Kasumi-1 (cell line): ENCODE data around the gene SLC10A7.

Source experiments
- DNase-seq, 2 experiments: peaks; one replicate each; lab custom pipeline; 2025; lab: John Stamatoyannopoulos, UW

Gene SLC10A7, protein sequence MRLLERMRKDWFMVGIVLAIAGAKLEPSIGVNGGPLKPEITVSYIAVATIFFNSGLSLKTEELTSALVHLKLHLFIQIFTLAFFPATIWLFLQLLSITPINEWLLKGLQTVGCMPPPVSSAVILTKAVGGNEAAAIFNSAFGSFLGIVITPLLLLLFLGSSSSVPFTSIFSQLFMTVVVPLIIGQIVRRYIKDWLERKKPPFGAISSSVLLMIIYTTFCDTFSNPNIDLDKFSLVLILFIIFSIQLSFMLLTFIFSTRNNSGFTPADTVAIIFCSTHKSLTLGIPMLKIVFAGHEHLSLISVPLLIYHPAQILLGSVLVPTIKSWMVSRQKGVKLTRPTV

DNA sequence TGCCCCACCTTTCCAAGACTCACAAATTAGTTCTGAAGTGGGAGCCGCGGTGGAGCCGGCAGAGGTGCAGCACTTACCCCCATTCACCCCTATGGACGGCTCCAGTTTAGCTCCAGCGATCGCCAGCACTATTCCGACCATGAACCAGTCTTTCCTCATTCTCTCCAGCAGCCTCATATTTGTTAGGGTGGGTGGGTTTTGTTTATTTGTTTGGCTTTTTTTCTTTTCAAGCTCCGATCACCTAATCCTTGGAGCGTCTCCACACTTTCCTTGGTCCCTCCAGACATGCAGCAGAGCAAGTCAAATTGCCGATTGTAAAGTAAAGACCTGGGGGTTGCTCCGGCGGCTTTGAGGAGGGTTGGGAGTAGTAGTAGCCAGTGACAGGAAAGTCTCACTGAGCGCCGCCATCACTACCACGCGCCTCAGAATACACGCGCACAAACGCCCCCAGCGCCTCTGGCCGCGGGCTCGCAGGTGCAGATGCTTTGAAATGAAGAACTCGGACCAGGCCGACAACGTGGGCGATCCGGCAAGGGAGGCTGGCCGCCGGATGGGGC is at the start of gene SLC10A7:
SLC10A7 (minus strand) TSS at position 400 of the 557 bp plus-strand sequence; CDS start at position 177, 223 bp downstream.
- peak; percentile 69 to 72 for DNase-seq

- no peak for DNase-seq
These were observed 45.7 kb upstream of the SLC10A7 start for GRCh38 chr4:146567396-146567795.

- no peak for DNase-seq
These were observed 42.8 kb upstream of the SLC10A7 start for GRCh38 chr4:146564492-146564891.

GRCh38 chr4:146550161-146550560 is 28.4 kb upstream of the SLC10A7 start:
- peak; percentile 38 to 47 for DNase-seq

GRCh38 chr4:146548443-146548842 is 26.7 kb upstream of the SLC10A7 start:
- no peak for DNase-seq

GRCh38 chr4:146545102-146545501 is 23.4 kb upstream of the SLC10A7 start:
- DNase-seq = peak in 1 of 2 experiments; percentile 2

GRCh38 chr4:146534178-146534577 is 12.4 kb upstream of the SLC10A7 start:
- DNase-seq = no peak

DNA sequence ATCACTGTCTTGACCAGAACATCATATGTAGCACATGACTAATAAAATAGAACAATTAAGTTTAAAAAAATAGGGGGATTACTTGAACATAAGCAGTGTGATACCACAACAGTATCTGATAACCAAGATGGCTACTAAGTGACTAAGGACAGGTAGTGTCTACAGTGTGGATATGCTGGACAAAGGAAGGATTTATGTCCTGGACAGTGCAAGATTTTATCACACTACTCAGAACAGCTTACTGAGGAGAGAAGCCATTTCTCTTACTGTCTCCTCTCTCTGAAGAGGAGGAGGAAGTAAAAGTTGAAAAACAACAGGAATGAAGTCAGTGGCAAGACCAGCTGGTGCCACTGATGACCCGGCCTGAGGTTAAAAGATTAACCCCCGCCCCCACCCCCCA is 4.0 kb upstream of the SLC10A7 start:
- DNase-seq = no peak

DNA sequence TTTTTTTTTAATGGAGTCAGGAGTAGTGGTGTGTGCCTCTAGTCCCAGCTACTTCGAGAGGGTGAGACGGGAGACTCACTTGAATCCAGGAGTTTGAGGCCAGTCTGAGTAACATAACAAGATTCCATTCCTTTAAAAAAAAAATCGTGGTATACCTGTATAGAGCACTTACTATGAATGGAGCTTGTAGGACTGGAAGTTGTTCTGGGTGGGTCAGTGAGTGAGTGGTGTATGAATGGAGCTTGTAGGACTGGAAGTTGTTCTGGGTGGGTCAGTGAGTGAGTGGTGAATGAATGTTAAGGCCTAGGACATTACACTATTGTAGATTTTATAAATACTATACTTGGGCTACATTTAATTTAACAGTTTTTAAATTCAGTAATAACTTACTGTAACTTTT is 2.9 kb upstream of the SLC10A7 start:
- DNase-seq = no peak

DNA sequence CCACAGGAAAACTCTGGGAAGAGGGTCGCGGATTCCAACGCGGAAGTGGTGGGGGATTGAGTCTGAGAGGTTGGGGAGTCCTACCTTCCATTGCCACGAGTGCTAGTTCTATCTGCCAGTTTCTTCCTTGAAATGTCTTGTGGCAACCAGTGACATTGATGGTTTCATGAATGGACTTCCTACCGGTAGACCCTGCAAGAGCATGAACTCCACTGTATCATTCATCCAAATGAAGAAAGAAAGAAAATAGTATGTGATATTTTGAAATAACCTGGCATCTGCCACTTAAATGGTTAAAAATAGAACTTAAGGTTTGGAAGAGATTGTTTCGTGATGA is 1.1 kb upstream of the SLC10A7 start:
- DNase-seq = peak; percentile 36 to 46

DNA sequence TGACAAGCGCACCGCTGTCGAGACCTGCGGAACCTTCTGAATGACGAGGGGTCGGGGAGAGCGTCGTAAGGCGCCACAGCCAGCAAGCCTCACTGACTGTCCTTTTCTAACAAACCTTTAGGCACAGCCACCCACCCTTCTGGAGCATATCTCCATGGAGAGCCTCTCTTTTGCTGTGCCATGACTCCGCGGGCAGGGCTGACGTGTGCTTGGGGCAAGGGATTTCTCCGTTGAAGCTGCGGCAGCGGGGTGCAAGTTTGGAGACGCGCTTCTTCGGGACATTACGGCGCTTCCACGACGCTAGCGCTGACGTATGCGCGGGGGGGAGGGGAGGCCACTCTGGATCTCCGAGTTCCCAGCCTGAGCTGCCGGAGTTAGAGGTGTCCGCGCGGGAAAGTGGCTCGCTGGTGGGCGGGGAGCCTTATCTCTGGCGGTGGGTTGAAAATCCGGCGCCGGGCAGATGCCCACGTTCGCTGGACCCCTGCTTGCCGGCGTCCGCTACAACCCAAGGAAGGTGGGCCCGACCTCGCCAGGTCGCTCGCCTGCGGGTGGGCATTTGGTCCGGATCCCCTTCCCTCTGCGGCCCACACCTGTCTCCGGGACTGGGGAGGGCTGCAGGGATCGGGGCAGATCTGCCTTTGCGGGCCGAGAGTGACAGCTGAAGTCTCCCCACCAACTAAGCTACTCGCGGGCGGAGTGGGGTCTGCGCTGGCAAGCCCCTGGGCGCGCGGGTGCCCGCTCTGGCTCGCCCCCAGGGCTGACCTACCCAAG is 543 bp upstream of the SLC10A7 start:
- DNase-seq = peak; percentile 77 to 79

DNA sequence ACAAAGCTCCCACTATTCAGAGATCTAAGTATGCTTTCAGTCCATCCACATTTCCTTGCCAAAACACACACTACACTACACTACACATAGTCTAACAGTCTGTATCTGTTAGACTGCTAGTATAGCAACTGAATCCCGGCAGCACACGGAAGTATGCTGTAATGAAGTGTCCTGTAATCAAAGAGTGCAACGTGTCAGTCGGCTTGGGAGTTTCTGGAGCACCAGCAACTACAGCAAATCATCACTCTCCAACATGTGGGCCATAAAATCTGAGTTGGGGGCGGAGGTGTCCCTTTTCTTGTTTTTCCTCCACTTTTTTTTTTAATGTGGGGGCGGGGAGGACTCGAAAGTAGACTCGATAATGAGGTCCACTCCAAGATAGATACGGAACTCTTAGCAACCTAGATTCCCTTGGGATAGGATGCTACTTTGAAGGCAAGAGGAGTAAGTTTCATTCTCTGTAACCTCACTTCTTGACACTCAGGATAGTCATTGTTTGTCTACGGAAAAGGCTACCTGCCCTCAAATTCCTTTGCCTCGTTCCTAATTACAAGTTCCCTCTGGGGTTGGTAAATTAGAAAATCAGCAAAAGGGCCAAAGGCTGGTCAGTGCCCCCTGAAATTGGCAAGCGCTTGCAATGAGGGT is 722 bp downstream of the SLC10A7 start:
- DNase-seq = peak; percentile 48 to 60

GRCh38 chr4:146514651-146515357 is 6.9 kb downstream of the SLC10A7 start:
- no peak for DNase-seq

- DNase-seq = no peak
These were observed 8.2 kb downstream of the SLC10A7 start for GRCh38 chr4:146513548-146513947.

DNA sequence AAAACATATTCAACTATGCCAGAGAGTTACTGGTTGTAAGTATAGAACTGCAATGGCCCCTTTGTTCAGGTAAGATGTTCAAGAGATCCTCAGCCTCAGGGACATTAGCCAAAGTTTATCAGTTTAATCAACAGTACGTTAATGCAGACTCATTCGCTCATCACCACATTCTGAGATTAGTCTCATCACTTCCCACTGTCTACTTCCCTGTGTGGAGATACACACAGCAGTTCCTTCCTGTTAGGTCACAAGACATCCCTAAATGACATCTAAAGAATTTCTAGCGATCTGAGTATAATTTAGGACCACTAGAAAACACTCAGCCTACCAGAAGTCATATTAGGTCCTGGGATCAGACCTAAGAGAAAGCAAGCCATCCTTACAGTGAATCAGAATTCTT is 10.4 kb downstream of the SLC10A7 start:
- peak; percentile 6 to 25 for DNase-seq

- peak; percentile 3 to 12 for DNase-seq
These were observed 10.8 kb downstream of the SLC10A7 start for GRCh38 chr4:146510942-146511341.

- no peak for DNase-seq
These were observed 13.4 kb downstream of the SLC10A7 start for GRCh38 chr4:146508229-146508939.

DNA sequence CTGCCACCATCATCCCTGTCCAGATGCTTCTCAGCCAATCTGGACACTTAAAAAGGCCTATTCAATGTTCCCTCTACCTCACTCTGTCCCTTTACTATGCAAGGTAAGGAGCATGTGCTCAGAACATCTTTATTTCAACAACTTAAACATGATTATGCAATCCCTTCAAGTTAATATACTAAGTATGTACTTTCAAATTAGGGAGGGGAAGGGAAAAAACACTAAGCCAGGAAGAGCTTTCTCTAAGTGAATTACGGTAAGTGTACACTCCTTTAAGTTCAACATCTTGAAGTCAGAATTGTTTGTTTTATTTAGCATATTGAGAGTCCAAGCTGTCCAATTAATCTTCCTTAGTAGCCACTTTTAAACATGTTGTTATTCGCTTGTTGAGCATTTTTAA is 14.1 kb downstream of the SLC10A7 start:
- no peak for DNase-seq

DNA sequence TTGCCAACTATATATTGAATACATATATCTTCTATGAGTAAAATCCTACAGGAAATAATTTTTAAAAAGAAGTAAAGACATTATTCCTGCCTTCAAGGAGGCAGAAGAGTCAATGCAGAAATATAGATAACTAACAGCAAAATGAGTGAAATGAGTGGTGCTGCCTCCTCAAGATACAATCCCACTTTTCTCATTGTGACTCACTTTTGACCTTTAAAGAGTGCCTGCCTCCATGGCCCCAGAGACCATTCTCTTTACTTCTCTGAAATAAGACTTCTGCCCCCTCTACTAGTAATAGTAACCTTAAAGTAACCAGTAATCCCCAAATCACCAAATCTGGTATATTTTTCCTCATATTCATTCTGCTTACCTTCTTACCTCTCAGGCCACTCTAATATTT is 15.5 kb downstream of the SLC10A7 start:
- no peak for DNase-seq

DNA sequence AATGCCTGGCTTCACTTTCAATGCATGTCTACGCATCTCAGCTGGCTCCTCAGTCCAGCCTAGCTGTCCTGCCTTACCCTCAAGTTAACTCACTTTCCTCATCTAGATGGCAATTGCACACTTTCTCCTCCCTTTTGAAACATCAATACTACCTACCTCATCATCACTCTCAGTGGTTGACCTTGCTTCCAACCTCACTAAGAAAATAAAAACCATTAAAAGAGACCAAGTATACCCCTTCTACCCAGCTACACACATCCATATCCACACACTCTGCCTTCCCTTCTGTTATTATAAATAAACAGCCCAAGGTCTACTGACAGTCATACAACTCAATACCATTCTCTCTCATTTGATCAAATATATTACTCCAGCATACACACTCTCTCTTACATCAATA is 21.5 kb downstream of the SLC10A7 start:
- DNase-seq = no peak

DNA sequence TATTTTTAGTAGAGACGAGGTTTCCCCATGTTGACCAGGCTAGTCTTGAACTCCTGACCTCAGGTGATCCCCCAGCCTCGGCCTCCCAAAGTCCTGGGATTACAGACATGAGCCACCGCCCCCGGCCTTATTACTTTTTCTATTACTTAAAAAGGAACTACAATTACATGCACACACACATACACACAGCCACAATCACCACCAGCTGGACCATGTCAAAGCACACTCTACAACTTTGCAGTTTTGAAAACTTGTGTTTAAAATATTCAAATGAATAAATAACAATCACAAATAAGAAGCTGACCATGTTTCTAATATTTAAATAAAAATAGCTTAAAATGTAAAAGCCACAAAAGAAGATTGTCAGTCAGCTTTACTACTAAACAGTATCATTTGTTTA is 23.4 kb downstream of the SLC10A7 start:
- no peak for DNase-seq
